Skeletal muscle cell (primary cell): ENCODE results near the gene FAM131A.

Experiments used
- DNase-seq: peaks from one replicate; pipeline ENCODE4 v3.0.0-alpha.2; 2010; ENCODE audit warnings: low read depth
- H3K4me3 ChIP-seq: 2 replicates; pipeline ENCODE4 v1.5.1; 2011; ENCODE audit warnings: low read depth, mild to moderate bottlenecking, control low read depth, low read length, moderate library complexity

The FAM131A gene

DNA sequence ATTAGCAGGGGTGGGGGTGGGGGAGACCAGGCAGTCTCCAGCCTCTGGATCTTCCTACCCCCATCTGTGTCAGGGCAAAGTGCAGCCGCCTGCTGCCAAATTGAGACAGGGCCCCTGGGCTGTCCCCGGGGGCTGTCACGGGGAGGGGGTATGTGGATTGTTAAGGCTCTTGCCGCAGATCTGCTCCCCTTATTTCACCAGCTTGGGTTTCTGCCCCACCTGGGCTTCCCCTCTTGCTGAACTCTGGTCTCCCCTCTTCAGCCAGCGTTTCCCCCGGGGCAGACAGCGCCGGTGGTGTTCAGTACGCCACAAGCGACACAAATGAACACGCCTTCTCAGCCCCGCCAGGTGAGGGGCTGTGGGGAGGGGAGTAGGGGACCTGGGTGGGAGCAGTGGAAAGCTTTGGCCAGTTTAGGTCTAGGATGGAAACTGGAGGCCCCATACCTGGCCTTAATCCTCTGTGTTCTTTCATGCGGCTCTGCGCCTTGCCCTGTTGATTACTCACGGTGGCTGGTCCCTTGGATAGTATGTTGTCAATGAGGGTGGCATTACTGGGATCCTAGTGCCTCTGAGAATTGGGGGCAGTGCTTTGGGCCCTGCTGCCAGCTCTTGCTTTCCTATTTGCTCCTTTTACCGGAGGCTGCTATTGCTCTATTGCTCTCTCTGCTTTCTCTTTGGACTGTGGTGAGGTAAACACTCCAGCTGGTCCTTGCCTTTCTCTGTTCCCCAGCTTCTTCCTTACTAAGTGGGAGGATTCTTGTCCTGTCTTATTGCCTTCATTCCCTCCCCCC lies 21.3 kb upstream of the FAM131A start:
- peak overlapping the region; percentile 80 for H3K4me3 ChIP-seq
- no peak for DNase-seq

DNA sequence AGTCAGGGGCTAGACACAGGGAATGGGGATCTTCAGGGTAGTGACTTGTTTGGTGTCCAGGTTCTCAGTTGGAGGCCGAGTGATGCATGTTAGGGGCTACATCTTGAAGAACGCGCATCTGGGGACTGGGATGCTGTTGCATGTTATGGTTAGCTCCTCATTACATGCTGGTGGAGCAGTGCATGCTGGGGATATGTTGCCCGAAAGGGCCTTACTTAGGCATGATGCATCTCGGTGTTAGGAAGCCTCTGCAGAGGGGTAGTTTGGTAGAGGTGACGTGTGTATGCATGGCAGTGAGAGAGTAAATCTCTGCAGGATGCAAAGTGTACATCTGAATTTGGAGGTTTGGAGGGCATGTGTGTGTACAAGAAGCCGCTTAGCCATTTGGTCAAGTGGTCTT lies 20.6 kb upstream of the FAM131A start:
- no peak for DNase-seq
- peak overlapping the region; percentile 80 for H3K4me3 ChIP-seq

DNA sequence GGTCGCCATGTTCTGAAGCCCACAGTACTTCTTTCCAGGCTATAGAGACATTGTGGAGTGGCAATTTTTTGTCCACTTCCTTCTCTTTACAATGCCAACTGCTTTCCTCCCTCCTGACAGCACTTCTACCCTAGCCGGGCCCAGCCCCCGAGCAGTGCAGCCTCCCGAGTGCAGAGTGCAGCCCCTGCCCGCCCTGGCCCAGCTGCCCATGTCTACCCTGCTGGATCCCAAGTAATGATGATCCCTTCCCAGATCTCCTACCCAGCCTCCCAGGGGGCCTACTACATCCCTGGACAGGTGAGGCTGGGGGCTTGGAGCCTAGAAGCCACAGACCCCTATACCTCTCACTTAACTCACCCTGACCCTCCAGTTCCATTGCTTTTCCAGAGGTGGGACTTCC lies 20.2 kb upstream of the FAM131A start:
- H3K4me3 ChIP-seq, result peak overlapping the region; percentile 27
- DNase-seq, result no peak

DNA sequence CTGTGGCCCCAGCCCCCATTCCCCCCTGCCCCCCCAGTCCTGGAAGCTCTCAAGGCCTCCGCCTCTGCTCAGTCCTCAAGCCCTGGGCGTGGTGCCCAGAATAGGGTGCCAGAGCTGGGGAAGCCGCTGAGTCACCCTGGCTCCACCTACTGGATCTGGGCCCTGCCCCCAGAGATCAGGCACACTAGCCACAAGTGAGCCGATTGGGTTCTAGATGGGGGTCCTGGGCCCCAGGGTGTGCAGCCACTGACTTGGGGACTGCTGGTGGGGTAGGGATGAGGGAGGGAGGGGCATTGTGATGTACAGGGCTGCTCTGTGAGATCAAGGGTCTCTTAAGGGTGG lies 17.3 kb upstream of the FAM131A start:
- no peak overlapping the region for H3K4me3 ChIP-seq
- DNase-seq, result peak; percentile 84

DNA sequence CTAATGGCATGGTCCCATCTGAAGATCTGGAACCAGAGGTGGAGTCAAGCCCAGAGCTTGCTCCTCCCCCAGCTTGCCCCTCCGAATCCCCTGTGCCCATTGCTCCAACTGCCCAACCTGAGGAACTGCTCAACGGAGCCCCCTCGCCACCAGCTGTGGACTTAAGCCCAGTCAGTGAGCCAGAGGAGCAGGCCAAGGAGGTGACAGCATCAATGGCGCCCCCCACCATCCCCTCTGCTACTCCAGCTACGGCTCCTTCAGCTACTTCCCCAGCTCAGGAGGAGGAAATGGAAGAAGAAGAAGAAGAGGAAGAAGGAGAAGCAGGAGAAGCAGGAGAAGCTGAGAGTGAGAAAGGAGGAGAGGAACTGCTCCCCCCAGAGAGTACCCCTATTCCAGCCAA lies 15.7 kb upstream of the FAM131A start:
- DNase-seq, result no peak
- no peak overlapping the region for H3K4me3 ChIP-seq

DNA sequence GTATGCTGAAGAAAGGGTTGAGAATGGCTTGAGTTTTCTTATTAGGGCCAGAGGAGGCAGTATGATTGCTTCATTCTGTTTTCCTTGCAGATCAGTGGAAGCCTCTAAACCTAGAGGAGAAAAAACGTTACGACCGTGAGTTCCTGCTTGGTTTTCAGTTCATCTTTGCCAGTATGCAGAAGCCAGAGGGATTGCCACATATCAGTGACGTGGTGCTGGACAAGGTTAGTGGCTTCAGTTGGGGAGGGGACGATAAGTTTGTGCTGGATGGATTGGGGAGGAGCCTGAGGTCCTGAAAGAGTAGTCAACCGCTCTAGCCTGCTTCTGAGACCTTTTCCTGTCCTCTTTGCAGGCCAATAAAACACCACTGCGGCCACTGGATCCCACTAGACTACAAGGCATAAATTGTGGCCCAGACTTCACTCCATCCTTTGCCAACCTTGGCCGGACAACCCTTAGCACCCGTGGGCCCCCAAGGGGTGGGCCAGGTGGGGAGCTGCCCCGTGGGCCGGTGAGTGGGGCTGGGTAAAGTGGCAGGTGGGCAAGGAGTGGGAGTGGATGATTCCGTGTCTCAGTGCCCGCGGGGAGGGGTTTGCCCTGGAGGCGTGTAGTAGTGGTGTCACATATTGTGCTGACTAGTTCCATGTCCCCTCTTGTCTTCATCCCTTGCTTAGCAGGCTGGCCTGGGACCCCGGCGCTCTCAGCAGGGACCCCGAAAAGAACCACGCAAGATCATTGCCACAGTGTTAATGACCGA lies 14.5 kb upstream of the FAM131A start:
- DNase-seq, result no peak
- no peak overlapping the region for H3K4me3 ChIP-seq

DNA sequence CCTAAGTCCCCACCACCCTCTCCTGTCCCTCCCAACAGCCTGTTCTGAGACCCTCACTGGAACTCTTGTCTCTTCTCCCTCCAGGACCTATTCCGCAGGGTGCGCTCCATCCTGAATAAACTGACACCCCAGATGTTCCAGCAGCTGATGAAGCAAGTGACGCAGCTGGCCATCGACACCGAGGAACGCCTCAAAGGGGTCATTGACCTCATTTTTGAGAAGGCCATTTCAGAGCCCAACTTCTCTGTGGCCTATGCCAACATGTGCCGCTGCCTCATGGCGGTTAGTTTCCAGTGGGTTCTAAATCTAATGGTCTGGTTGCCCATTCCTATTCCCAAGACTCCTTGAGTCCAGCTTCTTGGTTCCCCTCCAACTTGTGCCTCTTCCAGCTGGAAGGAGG lies 13.7 kb upstream of the FAM131A start:
- H3K4me3 ChIP-seq, result no peak overlapping the region
- no peak for DNase-seq

DNA sequence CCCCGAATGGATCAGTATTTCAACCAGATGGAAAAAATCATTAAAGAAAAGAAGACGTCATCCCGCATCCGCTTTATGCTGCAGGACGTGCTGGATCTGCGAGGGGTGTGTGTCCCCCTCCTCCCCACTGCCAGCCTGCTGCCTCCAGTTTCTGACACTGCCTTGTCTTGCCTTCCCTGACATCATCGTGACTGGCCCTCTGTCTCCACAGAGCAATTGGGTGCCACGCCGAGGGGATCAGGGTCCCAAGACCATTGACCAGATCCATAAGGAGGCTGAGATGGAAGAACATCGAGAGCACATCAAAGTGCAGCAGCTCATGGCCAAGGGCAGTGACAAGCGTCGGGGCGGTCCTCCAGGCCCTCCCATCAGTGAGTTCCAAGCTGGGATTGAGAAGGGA lies 12.1 kb upstream of the FAM131A start:
- no peak overlapping the region for H3K4me3 ChIP-seq
- no peak for DNase-seq

DNA sequence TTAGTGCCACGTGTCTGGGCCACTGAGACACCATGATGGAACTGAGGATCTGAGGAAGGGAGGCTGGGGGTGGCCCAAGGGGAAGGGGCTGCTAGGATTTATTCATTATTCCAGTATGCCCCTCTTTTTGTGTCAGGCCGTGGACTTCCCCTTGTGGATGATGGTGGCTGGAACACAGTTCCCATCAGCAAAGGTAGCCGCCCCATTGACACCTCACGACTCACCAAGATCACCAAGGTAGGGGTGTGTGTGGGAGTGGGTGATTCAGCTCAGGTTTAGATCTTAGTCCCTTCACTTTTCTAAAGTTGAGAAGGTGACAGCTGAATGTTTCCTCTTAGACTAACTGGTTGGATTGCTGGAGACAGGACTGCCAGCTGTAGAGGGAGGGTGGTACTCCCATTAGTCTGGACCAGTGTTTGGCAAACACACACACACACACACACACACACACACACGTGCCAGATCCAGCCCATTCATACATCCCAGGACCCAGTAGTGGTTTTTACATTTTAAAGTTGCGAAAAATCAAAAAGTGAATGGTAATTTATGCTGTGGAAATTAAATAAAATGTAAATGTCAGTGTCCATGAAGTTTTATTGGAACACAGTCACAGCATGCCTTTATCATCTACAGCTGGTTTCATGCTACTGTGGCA lies 11.6 kb upstream of the FAM131A start:
- DNase-seq, result no peak
- H3K4me3 ChIP-seq, result no peak overlapping the region

DNA sequence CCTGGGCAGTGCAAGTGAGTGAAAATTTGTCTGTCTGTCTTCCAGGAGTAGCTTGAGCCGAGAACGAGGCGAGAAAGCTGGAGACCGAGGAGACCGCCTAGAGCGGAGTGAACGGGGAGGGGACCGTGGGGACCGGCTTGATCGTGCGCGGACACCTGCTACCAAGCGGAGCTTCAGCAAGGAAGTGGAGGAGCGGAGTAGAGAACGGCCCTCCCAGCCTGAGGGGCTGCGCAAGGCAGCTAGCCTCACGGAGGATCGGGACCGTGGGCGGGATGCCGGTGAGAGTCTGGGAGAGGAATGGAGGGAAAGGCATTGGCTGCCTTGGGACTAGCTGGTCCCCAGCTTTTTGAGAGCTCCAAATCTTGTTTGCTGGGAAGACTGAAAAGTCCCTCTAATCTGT lies 10.2 kb upstream of the FAM131A start:
- no peak for DNase-seq
- no peak overlapping the region for H3K4me3 ChIP-seq

DNA sequence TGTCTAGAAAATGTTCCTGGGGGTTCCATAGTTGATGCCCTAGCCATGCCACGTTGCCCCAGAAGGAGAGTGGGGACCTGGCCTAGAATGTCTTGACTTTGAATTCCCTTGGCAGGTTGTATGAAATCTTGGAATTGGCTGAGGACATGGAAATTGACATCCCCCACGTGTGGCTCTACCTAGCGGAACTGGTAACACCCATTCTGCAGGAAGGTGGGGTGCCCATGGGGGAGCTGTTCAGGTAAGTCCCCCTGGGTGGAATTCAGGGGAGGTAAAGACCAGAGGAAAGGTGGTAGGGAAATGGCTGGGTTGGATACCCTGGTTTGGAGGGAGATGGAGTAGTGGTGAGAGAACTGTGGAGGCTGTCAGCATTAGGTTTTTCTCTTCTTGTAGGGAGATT lies 8.9 kb upstream of the FAM131A start:
- no peak for DNase-seq

DNA sequence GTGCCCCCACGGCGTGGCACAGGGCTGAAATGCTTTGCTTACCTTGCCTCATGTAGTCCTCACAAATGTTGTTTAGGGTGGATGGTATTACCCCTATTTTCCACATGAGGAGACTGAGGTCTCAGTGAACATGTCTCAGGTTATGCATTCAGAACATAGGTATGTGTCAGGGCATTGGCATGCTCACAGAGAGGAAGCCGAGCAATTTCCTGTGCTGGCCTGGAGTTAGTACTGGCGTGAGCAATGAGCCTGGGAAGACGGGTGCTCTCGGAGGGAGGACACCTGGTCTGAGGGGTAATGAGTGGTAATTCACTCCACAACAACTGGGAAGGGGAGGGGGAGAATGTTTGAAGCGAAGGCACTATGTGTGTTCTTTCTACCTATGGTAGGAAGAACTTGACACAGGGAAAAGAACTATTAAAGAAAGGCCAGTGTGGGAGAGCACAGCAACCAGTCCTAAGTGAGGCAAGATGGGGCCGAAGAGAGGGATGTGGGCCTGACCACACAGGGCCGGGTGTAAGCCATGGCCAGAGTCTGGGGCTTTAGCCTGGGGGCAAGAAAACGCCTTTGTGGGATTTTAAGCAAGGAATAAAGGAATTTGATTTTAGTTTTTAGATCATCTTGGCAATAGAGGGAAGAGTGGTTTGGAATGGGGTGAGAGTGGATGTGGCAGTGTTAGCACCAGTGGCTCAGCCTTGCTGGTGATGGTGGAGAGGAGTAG lies 4.9 kb upstream of the FAM131A start:
- peak; percentile 70 for DNase-seq
- no peak overlapping the region for H3K4me3 ChIP-seq

More for the DNA sequence above, 8.9 kb upstream of the FAM131A start:
- H3K4me3 ChIP-seq, result no peak overlapping the region

DNA sequence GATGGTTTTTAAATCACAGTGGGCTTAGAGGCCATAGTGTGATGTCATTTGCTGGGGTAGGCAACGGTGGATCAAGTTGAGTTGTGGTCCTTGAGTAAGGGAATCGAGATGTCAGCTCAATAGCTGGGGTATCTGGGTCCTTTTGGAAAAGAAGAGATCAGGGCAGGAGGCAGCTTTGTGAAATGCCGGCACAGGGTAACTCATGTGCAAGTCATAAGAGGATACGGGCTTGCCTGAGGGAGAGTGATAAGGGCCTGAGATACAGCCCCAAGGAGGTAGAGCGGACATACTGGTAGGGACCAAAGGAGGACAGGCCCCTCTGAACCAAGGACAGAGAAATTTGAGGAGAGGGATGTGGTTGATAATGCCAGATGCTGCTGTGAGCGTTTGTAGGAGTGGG lies 4.2 kb upstream of the FAM131A start:
- H3K4me3 ChIP-seq, result no peak overlapping the region
- DNase-seq, result no peak

DNA sequence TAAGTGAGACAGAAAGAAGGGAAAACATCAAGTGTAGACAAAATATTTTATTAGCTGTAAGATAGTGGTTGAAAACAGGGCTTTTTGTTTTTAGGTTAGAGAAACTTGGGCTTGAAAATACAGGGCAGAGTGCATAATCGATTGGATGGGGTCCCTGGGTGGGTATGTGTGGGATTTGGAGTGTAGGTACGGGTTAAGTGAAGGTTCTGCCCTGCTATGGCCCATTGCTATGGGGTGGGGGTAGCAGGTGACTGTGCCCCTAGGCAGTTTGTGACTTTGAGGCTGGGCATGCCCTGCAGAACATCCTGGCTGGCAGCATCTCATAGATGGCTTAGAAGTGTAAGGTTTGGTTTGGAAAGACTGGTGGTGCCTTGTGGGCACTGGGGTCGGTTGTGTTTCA lies 3.7 kb upstream of the FAM131A start:
- no peak for DNase-seq

DNA sequence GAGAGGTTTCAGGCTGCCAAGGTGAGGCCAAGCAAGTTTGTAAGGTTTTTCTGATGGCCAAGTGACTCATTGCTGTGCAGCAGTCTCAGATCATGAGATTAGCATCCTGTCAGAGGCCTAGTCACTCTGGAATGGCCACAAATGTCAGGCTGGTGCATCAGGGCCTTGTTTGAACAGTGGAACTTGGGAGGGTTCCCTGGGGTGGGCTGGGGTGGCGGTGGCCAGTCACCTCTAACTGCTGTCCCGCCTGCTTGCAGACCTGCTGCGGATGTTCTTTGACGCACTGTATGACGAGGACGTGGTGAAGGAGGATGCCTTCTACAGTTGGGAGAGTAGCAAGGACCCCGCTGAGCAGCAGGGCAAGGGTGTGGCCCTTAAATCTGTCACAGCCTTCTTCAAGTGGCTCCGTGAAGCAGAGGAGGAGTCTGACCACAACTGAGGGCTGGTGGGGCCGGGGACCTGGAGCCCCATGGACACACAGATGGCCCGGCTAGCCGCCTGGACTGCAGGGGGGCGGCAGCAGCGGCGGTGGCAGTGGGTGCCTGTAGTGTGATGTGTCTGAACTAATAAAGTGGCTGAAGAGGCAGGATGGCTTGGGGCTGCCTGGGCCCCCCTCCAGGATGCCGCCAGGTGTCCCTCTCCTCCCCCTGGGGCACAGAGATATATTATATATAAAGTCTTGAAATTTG lies 2.8 kb upstream of the FAM131A start:
- H3K4me3 ChIP-seq, result no peak overlapping the region
- no peak for DNase-seq

More for the DNA sequence above, 3.7 kb upstream of the FAM131A start:
- no peak overlapping the region for H3K4me3 ChIP-seq

DNA sequence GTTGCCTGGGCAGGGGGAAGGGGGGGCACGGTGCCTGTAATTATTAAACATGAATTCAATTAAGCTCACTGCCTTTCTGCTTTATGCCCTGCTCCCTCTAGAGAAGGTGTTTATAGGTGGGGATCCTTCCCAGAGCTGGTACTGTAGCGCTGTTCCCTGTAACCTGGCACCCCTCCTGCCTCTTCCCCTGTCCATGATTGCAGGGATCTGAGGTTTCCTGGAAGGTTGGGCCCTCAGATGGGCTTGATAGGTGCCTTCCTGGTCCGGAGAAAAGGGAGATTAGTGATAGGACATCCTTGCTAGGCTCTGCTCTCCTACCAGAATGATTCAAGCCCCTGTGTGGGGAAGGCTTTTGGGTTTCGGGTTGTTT lies 2.1 kb upstream of the FAM131A start:
- DNase-seq, result no peak
- peak overlapping the region; percentile 67 for H3K4me3 ChIP-seq

DNA sequence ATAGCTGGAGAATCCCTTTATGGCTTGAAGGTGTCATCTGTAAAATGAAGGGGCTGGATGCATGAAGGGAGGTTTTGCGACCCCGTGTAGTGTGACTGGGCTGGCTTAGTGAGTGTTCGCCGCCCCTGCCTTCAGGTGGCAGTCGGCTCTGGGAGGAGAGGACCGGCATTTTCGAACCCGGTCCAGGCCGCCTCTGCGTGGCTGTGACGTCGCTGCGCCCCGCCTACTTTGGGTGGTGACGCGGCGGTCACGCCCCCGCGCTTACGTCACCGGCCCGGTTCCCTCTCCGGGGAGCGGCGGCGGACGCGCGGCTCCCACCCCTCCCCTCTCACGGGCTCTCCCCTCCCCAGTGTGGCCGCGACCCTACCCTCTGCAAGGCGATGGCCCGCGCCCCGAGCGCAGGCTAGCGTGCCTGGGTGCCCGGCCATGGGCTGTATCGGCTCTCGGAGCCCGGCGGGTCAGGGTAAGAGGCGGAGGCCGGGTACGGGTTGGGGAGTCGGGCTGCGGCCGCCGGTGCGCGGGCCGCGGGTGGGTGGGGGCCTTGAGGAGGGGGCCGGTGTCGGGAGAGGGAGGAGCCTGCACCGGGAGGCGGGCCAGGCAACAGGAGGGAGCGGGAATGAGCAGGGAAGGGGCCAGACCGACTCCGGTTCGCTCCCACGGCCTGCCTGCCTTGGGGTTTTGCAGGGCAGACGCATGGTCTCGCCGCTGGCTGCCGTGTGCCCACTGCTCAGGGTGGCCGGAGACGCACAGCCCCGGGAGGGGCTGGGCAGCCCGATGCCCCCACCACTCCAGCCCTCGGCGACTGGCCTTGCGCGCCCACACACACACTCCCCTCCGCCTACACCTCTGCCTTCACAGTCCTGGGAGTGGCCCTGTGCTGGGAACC lies 1.5 kb upstream of the FAM131A start:
- H3K4me3 ChIP-seq, result peak overlapping the region; percentile 67
- no peak for DNase-seq

DNA sequence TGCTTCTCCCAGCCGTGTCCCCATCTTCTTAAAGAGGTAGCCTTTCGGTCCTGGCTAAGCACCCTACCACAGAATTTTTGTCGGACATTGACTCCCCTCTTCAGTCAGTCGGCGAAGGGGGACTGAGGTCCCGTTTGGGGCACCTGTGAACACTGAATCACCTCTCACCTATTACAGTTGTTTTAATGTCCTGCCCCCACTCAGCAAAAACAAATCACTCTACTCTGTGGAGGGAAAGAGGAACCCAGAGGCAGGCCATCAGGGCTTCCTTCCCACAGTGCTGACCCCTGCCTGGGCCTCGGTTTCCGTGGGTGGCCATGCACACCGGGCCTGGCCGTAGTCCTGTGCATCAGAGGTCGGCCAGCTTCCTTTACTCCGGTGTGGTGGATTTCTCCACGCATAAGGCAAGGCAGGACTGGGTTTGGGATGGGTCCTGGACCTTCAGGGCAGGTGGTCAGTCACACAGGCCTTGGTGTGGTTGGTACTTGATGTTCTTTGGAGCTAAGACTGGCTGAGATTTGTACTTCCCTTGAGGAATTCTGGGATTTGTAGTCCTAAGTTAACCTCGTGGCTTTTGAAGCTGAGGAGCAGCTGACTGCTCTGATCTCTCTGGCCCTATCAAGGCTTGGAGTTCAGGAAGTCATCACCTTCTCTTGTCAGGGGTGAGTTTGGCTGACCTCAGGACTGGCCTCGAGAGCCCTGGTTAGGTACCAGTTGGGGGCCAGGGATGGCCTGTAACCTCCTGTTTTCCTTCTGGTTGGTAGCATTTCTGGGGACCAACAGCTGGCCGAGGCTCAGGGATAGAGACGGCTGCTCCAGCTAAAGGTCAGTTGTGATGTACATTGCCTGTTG lies 627 bp upstream of the FAM131A start:
- peak overlapping the region; percentile 67 for H3K4me3 ChIP-seq
- DNase-seq, result no peak
